ENCODE measurements around the gene SLC25A47. TPM values are rescaled to one million over a fixed set of nuclear protein-coding genes. Genes with fewer than 3 reads are reported as not detected.

The SLC25A47 gene
- total and polyA plus RNA-seq, 2 of the 4 experiments (the other 2 are of a cell fraction), result not detected

DNA sequence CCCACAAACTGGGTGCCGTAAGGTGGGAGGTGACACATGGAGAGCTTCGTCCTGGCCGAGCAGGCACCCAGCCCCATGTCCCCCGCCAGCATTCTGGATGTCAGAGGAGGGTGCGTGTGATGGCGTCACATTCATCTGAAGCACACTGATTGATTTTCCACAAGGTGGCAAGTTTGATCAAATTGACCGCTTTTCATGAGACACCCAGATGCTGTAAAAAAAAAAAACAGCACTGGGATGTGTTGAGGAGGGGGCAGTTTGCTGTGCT lies 41.1 kb upstream of the SLC25A47 start:
- ChIA-PET POLR2A (ENCODE audit: unreplicated experiment) (no interaction called here), CTCF (no interaction called here)
- Histone ChIP-seq H3K56ac (ENCODE audit: extremely low read depth, insufficient read depth, low read length) (no peak overlapping the region), H4K91ac (ENCODE audit: insufficient read depth, low read depth, low read length) (no peak overlapping the region), H3K18ac (ENCODE audit: low read depth, low read length) (no peak overlapping the region), H3K4me1 (ENCODE audit: control insufficient read depth, insufficient read depth, low read length) (peaks cover 14% of the 10 kb centered on the region), H3K9me3 (ENCODE audit: control insufficient read depth, insufficient read depth, low read length) (no peaks in the 10 kb centered on the region), H2AFZ (replicated peaks; ENCODE audit: low read length, poor library complexity) (no peak overlapping the region), H4K5ac (ENCODE audit: low read depth, low read length) (no peak overlapping the region), H3K79me1 (ENCODE audit: low read depth in 1 of 2, low read length in 2 of 2) (peaks cover 26 to 82% of the 10 kb centered on the region in 2 experiments), H3K23ac (ENCODE audit: low read depth, low read length) (no peak overlapping the region), H4K20me1 (ENCODE audit: insufficient read depth, low read length) (peaks cover 36% of the 10 kb centered on the region), H3K4me2 (ENCODE audit: low read depth, low read length) (no peak overlapping the region), H3K27me3 (ENCODE audit: control insufficient read depth, insufficient read depth, low read length) (no peaks in the 10 kb centered on the region), H2BK5ac (ENCODE audit: low read depth, low read length, poor library complexity, severe bottlenecking) (no peak overlapping the region), H3K36me3 (ENCODE audit: control insufficient read depth, insufficient read depth, low read length) (peaks cover 18% of the 10 kb centered on the region; the same call in 1 of the 2 replicates), H3K4ac (ENCODE audit: low read depth, low read length) (no peak overlapping the region), H2BK120ac (ENCODE audit: low read depth, low read length) (no peak overlapping the region), H3K9ac (ENCODE audit: low read depth, low read length) (no peak overlapping the region), H2AK9ac (replicated peaks; ENCODE audit: low read depth, low read length, poor library complexity) (peak overlapping the region; percentile 28), H3K27ac (ENCODE audit: insufficient read depth, low read length) (no peak overlapping the region), H3K14ac (replicated peaks; ENCODE audit: low read depth, low read length) (no peak overlapping the region), H2AK5ac (ENCODE audit: low read depth, low read length) (no peak overlapping the region), H3K4me3 (ENCODE audit: insufficient read depth, low read depth, low read length) (no peak overlapping the region), H2BK20ac (ENCODE audit: low read depth, low read length) (no peak overlapping the region), H3K9me1 (ENCODE audit: insufficient read depth, low read length) (peaks cover 26% of the 10 kb centered on the region), H4K8ac (ENCODE audit: low read depth in 2 of 2, low read length in 2 of 2) (no peak overlapping the region), H2BK15ac (ENCODE audit: low read depth, low read length) (no peak overlapping the region)
- WGBS, 2 experiments (ENCODE audit: extremely low coverage in 2 of 2, insufficient read length in 1 of 2), result 90% methylated on average over 2 of the region's 7 CpGs; no CpG with 5 or more reads in 1 of the 2 experiments
- DNase-seq, result no peak
- intact Hi-C loops (cut with micrococcal nuclease), result no loop called here
- dilution Hi-C loops (cut with HindIII; ENCODE audit: low sequenced_read_pairs, unreplicated experiment), result no loop called here
- no peak for TF ChIP-seq ELK1 (IDR thresholded peaks at IDR 0.05; ENCODE audit: borderline replicate concordance, low read depth, low read length)
- TF ChIP-seq MXI1 (IDR thresholded peaks at IDR 0.05; ENCODE audit: borderline replicate concordance, low read depth, low read length), result no peak
- TF ChIP-seq RAD21 (IDR thresholded peaks at IDR 0.05; ENCODE audit: low read length), result no peak
- TF ChIP-seq MAFK (IDR thresholded peaks at IDR 0.05; ENCODE audit: low read depth, low read length), result no peak
- TF ChIP-seq BHLHE40 (IDR thresholded peaks at IDR 0.05; ENCODE audit: low read depth, low read length), result no peak
- no peak for TF ChIP-seq RCOR1 (IDR thresholded peaks at IDR 0.05; ENCODE audit: insufficient replicate concordance, low read length)
- TF ChIP-seq NFE2L2 (IDR thresholded peaks at IDR 0.05; ENCODE audit: low read depth, low read length), result no peak
- TF ChIP-seq CHD1 (IDR thresholded peaks at IDR 0.05; ENCODE audit: low read depth, low read length), result no peak
- TF ChIP-seq MAZ (IDR thresholded peaks at IDR 0.05; ENCODE audit: borderline replicate concordance, low read depth, low read length), result no peak
- no peak for TF ChIP-seq SMC3 (IDR thresholded peaks at IDR 0.05; ENCODE audit: low read depth, low read length)
- no peak for TF ChIP-seq FOS (IDR thresholded peaks at IDR 0.05; ENCODE audit: low read depth, low read length)
- TF ChIP-seq, protein P1, sequence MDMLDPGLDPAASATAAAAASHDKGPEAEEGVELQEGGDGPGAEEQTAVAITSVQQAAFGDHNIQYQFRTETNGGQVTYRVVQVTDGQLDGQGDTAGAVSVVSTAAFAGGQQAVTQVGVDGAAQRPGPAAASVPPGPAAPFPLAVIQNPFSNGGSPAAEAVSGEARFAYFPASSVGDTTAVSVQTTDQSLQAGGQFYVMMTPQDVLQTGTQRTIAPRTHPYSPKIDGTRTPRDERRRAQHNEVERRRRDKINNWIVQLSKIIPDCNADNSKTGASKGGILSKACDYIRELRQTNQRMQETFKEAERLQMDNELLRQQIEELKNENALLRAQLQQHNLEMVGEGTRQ (IDR thresholded peaks at IDR 0.05; ENCODE audit: low read depth, low read length), result no peak
- no peak for TF ChIP-seq CEBPB (IDR thresholded peaks at IDR 0.05; ENCODE audit: low read depth, low read length)
- TF ChIP-seq POLR2A (IDR thresholded peaks at IDR 0.05; ENCODE audit: low read depth, low read length), result no peak
- no TSS peak for BruUV-seq (replicated peaks)
- ATAC-seq (ENCODE audit: low read depth), result no peak
- in situ Hi-C loops (cut with MboI; ENCODE audit: low sequenced_read_pairs), result no loop called here
